HG03571 (cell line): ENCODE results near the gene GRAMD1C.
"Not testable (repeated sequence)": the region's sequence is repeated elsewhere in the genome, so short reads cannot be mapped to it uniquely, and the experiment has no call there.

Source experiments
- ATAC-seq: cut with Tn5 transposase; IDR thresholded peaks from one replicate; pipeline ENCODE4 v1.9.1; 2021; ENCODE audit not compliant: unreplicated experiment

GRAMD1C gene

DNA sequence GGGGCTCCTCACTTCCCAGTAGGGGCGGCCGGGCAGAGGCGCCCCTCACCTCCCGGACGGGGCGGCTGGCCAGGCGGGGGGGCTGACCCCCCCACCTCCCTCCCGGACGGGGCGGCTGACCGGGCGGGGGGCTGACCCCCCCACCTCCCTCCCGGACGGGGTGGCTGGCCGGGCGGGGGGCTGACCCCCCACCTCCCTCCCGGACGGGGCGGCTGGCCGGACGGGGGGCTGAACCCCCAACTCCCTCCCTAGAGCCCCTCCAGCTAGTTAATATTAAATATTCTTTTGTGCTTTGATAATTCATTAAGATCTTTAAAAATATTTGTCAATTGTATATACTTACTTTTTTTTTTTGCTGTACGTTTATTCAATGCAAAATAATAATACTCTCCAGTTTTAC lies 11.3 kb downstream of the GRAMD1C start:
- ATAC-seq: not testable (repeated sequence)

DNA sequence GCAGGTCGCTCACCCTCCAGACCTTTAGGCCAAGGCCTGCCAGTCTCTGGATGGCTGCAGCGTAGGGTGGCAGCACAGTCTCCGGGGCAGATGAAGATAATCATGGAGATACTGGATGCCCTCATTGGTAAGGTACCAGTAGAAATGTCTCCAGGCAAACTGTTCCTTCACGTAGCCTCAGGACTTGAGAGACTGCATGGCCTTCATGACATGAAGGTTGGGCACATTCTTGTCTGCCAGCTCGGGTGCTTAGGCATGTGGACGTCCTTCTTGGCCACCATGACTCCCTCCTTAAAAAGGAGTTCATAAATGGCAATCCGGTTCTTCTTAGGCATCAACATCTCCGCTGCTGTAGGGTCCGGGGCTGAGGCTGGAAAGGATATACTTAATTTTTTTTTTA lies 11.8 kb downstream of the GRAMD1C start:
- ATAC-seq: not testable (repeated sequence)

DNA sequence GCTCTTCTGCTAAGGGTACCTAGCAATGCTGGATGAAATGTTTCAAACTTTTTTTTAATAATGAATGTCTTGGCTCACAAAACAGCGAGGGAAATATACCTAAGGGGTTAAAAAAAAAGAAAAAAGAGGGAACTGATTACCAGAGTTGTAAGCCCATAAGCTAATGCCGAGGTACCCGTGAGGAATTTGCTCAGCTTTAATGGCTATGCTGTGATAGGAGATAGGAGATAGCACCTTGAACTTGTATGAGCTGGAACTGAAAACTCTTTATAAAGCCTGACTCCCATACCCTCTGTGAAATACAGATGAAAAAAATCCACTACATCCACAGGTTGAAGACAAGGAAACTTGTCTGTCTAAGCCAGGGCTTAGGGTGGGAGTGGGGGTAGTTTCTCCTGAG lies 13.9 kb downstream of the GRAMD1C start:
- no peak for ATAC-seq

DNA sequence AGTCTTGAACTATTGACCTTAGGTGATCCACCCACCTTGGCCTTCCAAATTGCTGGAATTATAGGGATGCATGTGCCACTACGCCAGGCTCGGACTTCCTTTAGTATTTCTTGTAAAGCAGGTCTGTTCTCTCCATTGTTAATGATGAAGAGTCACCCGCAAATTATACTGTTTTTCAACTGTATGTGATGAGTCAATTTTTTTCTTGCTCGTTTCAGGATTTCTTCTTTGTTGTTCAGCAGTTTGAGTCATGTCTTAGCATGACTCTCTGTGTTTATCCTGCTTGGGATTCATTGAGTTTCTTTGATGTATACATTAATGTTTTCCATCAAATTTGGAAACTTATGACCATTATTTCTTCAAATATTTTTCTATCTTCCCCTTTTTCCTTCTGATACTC lies 28.9 kb downstream of the GRAMD1C start:
- no peak for ATAC-seq

DNA sequence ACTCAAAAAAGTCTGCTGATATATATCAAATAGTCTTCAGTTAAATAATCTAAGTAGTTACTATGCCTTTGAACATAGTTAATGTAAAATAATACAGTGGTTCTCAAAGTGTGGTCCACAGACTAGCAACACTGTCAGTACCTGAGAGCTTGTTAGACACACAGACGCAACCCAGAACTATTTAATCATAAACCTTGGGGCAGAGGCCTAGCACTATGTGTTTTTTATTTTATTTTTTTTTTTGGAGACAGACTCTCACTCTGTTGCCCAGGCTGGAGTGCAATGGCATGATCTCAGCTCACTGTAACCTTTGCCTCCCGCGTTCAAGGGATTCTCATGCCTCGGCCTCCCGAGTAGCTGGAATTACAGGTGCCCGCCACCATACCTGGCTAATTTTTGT lies 34.7 kb downstream of the GRAMD1C start:
- no peak for ATAC-seq

DNA sequence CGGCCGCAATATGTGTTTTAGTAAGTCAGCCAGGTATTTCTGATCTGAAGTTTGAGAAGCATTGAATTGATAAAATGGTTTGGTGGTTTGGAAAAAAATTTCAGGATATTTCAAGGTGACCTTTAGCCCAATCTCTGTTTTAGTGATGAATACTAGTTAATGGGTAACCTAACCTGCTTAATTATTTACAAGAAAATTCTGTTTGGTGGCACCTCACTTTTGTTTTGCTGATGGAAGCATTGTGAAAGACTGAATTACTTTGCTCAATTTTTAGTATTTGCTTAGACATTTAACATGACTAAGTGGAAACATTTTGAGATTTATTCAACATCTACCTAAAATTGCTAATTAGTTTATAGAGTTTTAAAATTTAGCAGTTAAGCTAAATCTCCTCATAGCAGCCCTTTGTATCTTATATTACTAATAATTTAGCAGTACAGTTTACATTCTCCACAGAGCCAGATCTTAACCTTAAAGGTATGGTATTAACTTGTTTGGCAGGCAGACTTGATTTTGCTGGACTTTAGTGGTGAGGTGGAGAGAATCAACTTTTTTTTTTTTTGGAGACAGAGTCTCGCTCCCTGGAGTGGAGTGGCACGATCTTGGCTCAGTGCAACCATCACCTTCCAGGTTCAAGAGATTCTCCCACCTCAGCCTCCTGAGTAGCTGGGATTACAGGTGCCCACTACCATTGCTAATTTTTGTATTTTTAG lies 35.4 kb downstream of the GRAMD1C start:
- no peak for ATAC-seq

DNA sequence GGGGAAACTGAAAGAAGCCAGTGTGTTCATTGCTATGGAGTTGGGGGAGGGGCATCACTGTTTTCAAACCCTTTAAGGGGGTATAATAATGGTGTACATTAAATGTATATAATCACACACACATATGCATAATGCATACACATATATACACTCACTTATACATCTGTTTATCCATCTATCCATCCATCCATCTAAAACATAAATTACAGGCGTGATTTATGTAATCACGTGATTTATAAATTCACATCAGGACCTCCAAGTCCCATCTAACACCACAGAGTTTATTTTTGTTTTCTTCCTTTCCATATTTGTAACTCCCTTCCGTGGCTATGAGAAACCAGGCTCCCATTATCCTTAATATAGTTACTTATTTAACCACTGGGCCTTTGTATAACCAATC lies 39.8 kb downstream of the GRAMD1C start:
- no peak for ATAC-seq

DNA sequence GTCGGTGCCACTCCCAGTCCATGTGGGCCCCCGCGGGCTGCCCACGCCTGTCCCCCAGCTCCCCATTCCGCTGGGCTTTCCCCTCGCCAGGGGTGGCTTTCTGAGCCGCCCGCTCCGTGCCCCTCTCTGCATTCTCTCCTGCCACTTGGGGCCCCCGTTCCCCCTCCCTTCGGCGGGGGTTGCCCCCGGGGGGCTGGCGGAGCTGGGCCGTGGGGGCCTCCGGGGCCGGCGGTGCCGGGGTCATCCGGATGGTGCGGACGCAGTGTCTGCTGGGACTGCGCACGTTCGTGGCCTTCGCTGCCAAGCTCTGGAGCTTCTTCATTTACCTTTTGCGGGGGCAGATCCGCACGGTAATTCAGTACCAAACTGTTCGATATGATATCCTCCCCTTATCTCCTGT lies 46.5 kb downstream of the GRAMD1C start:
- ATAC-seq: no peak

DNA sequence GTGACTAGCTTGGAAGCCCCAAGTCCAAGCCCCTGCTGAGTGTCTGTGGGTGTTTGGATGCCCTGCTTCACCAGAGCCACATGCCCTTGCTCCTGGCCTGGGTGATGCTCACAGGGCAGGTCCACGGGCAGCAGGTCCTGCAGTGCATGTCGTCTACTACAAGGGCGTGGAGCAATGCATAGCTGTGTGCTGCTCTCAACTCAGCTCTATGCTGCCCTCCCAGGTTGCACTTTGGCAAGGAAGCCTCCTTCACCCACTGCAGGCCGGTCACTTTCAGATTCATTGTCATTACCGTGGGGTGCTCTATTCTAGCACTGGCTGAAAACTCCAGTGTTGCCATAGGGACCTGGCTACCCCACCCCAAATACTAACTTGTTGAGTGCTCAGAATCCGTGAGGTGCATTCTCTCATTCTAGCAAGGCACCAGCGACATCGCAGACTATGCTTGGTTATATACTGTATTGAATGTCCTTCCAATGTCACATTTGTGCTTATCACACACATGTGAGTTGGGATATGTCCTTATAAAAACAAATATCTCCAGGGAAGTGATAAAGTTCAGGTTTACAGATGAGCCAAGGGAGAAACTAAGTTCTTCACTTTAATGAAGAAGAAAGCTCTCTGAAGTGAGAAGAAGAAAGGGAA lies 51.8 kb downstream of the GRAMD1C start:
- ATAC-seq: no peak

DNA sequence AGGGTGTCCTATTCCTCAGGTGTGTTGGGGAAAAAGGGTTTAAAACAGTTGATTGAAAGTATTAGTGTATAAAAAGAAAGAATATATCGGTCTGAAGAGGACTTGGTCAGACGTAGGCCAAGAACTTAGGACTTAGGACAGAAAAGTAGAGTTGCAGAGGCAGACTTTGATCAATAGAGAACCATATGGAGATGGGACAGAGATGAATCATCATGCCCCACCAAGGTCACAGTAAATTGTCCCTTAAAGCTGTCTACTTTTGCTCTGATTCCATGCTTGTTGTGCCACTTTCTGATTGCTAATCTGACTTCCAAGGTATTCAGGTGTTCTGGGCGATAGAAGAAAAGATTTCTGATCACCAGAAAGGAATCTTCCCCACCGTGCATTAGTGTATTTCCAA lies 56.3 kb downstream of the GRAMD1C start:
- ATAC-seq: no peak

DNA sequence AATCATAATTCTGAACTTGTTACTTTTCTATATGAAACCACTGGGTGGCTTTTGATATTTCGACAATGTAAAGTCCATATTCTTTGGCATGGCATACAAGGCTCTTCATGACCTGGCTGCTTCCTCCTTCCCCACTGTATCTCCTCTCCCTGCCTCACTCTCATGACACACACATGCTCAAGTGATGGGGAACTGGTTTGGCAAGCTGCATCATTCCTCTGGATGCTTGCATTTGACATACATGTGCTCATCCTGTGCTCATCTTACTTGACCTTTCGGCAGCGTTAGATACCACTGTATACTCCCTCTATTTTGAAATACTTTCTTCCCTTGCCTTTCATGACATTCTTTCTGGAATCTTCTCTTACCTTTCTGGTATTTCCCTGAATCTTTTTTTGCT lies 57.4 kb downstream of the GRAMD1C start:
- no peak for ATAC-seq

DNA sequence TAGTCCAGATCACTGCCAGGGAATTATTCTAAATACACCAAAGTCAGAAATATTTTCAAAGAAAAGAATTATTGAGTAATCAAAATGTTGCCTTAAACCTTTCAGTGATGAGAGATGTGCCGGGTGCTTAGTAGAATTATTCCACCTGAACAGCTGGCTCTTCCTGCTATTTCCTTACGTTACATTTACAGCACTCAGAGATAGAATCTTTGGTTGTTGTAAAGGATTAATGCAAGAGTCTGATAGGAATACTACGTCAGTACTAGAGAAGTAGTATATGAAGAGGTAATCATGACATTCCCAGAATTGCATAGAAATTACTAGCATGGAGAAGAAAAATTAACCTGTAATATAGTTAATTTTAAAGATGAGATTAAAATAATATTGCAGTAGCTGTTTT lies 58.3 kb downstream of the GRAMD1C start:
- ATAC-seq: no peak

DNA sequence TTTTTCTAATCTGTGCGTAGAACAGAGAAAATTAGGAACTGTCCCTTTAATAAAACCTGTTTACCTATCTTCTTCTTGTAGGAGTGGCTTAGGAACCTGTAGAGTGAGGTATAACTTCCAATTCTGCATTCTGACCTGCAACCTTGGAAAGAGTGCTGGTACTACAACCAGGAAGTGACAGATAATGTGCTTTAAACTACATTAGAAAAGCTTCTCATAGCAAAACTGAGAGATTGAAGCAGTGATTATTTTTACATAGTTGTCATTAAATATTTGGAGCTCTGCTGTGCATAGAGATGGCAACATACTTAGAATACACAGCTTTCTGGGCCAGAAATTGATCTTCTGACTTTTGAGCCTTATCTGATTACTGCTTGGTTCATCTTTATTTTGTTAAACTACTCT lies 58.8 kb downstream of the GRAMD1C start:
- no peak for ATAC-seq

DNA sequence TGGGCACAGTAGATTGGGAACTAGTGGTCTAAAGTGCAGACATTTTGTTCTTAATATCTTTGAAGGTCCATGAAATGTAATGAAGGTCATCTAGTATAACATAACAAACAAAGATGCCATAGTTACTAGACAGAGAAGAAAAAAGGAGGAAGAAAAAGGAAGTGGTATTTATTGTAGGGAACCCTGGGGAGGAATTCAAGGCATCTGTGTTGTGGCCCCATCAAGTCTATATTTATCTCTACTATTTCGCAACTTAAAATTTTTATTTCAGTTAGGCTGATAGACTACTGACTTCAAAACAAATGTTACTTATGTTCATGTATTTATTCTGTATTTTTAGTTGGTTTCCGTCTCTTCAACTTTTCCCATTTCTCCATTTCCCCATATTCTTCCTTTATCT lies 60.3 kb downstream of the GRAMD1C start:
- ATAC-seq: no peak

DNA sequence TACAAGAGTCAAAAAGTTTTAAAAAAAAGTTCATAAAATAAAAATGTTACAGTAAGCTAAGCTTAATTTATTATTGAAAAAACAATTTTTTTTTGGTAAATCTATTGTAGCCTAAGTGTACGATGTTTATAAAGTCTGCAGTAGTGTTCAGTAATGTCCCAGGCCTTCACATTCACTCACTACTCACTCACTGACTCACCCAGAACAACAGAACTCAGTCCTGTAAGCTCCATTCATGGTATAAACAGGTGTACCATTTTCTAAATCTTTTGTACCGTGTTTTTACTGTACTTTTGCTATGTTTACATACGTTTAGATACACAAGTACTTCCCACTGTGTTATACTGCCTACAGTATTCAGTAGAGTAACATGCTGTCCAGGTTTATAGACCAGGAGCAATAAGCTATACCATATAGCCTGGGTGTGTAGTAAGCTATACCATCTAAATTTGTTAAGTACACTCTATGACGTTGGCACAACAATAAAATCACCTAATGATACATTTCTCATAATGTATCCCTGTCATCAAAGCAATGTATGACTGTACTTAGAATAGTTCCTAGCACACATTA lies 68.1 kb downstream of the GRAMD1C start:
- ATAC-seq: no peak

DNA sequence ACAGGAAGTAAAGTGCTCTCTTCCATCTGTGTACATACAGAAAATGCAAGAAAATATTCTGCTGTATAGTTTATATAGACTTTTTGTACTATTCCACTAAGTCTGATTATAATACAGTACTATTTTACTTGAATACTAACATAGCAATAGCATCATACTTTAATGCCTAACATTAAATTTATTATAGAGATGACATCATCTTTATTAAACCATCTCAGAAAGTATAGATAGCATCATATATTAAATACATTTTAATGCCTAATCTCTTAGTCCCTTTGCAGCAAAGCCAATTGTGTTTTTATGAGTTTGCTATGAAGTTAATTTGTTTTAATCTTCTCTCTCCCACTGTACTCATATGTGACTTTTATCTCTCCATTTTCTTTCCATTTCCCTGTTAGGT lies 69.5 kb downstream of the GRAMD1C start:
- no peak for ATAC-seq

DNA sequence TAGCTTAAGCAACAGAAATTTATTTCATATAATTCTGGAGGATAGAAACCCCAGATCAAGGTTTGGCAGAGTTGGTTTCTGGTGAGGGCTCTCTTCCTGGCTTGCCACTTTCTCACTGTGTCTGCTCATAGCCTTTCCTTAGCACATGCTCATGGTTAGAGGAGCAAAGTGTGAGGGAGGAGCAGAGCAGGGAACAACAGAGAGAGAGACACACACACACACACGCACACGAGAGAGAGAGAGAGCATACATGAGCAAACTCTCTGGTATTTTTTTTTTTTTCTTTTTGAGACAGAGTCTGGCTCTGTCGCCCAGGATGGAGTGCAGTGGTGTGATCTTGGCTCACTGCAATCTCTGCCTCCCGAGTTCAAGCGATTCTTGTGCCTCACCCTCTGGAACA lies 72.4 kb downstream of the GRAMD1C start:
- no peak for ATAC-seq

DNA sequence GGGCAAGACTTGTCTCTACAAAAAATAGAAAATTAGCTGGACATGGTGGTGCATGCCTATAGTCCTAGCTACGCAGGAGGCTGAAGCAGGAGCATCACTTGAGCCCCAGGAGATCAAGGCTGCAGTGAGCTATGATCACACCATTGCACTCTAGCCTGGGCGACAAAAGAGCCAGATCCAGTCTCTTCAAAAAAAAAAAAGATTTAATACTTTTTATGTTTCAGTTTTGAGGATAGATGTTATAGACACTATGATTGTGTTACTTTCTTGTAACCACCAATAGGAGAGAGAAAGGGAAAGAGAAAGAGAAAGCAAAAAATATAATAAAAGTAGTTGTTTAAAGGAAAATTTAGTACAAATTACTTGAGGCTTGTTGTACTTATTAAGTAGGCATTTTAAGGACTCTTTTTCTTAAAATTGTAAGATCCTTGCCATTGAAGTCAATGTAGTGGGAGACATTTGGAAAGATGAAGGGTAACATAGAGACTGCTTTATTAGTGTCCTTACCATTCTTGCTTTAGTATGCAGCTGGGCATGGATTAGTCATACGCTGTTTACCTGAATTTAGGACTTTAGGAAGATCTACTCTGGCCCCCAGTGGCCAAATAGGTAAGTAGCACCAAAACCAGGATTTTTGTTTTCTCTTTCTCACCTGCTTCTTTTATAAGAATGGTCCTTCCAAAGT lies 74.1 kb downstream of the GRAMD1C start:
- ATAC-seq: peak; percentile 93

DNA sequence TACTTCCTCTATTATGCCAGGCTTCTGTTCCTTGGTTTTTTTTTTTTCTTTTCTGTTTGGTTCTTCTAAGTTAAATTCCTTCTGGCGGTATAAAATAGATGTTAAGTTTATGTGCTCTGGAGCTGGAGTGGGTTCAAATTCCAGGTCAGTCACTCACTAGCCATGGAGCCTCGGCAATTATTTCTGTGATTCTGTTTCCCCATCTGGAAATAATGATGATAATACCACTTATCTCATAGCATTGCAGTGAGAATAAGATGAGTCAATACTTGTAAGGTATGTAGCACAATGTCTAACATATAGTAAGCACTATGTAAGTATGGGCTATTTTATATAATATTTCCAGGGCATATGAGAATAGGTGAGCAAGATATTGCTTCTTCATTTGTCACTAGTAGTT lies 76.1 kb downstream of the GRAMD1C start:
- no peak for ATAC-seq

DNA sequence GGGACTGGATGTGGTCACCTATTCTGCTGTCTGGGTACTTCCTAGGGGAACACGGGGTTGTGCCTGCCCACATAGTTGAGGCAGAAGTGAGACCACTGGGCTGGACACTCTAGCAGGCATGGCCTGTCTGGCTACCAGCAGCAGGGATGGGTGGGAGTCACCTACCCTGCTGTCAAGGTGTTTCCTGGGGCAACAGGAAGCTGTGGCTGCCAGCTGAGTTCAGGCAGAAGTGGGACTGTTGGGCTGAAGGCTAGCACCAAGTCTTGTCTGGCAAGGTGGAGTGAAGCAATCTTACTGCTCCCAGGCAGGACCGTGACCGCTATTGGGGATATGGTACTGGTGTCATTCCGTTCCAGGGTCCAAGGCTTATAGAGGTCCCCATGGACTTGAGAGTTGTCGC lies 89.0 kb downstream of the GRAMD1C start:
- ATAC-seq: no peak

DNA sequence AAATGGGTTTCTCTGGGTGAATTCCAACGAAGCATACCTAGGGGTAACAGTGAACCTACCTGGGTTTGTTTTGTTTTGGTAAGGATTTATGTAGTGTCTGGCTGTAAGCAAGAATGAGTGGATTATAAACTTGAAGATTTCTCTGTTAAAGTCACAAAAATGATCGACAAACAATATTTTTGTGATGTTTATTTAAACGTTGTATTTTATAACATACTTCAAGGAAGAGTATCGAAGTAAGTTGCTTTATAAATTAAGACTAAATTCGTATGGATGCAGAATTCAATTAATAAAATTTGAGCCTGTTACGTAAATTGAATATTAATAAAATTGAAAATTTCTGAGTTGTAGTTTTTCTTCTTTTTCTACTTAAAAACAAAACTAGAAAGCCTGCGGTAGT lies 108.2 kb downstream of the GRAMD1C start:
- ATAC-seq: no peak

DNA sequence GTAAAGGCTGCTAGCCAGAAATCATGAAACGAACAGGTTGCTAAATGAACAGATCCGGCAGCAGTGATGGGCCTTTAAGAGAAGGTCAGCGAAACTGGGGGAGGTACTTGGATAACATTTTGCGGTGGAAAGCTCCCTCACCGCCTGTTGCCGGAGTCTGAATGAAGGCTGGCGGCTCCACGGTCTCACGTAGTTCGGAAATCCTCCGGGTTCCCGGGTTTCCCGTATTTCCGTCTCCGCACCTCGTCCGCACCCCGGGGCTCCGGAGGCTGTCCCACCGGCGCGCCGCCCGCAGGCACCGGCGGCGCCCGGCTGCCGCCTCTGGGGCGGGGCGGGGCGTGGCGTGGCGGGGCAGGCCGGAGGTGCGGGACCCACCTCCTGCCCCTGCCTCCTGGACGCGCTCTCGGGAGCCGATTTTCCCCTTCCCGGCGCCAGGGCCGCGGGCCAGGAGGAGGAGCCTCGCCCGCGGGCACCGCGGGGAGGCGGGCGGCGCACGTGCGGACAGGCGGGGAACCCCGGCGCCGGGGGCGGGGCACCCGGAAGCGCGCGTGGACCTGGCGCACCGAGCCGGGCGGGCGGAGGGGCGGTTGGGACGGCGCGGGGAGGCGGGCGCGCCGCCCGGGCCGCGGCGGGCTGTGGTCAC lies 108.9 kb downstream of the GRAMD1C start, which contains the start of gene ZDHHC23:
ZDHHC23 (plus strand) TSS at position 642 of the 643 bp plus-strand sequence. CDS start 790 bp downstream, outside the sequence.
- peak; percentile 80 for ATAC-seq
